Smooth muscle cell (in vitro differentiated cells): ENCODE results near the gene ABHD8. TPM values are rescaled to one million over a fixed set of nuclear protein-coding genes. Genes with fewer than 3 reads are reported as not detected.
A peak's percentile ranks its signal among the peaks of the same experiment; 100 is the strongest.

ENCODE experiments used
- DNase-seq: peaks from one replicate; lab custom pipeline; 2025; ENCODE audit not compliant: unreplicated experiment; lab: John Stamatoyannopoulos, UW
- H2AFZ ChIP-seq: fragments of 200-600 bp; sonication (generic); 2 replicates; pipeline ENCODE4 v1.6.0; 2016; ENCODE audit warnings: antibody characterized with exemption, low read depth, mild to moderate bottlenecking
- H3F3A ChIP-seq: fragments of 200-600 bp; sonication (generic); 2 replicates; pipeline ENCODE4 v1.6.0; 2017; ENCODE audit warnings: antibody characterized with exemption, low read depth
- H3K27ac ChIP-seq: fragments of 200-600 bp; sonication (generic); 2 replicates; pipeline ENCODE4 v1.5.1; 2016; ENCODE audit warnings: low read depth, mild to moderate bottlenecking
- H3K27me3 ChIP-seq: fragments of 200-600 bp; sonication (generic); 2 replicates; pipeline ENCODE4 v1.6.1; 2016; ENCODE audit warnings: low read depth, mild to moderate bottlenecking
- H3K36me3 ChIP-seq: fragments of 200-600 bp; sonication (generic); 2 replicates; pipeline ENCODE4 v1.5.1; 2016; ENCODE audit warnings: low read depth
- H3K4me1 ChIP-seq: fragments of 200-600 bp; sonication (generic); 2 replicates; pipeline ENCODE4 v1.5.1; 2016; ENCODE audit warnings: low read depth
- H3K4me2 ChIP-seq: fragments of 200-600 bp; sonication (generic); 2 replicates; pipeline ENCODE4 v1.6.0; 2016; ENCODE audit warnings: mild to moderate bottlenecking
- H3K4me3 ChIP-seq: fragments of 200-600 bp; sonication (generic); 2 replicates; pipeline ENCODE4 v1.5.1; 2016; ENCODE audit warnings: mild to moderate bottlenecking
- H3K79me2 ChIP-seq: fragments of 200-600 bp; sonication (generic); 2 replicates; pipeline ENCODE4 v1.6.0; 2016; ENCODE audit warnings: low read depth, mild to moderate bottlenecking
- H3K9ac ChIP-seq: fragments of 200-600 bp; sonication (generic); 2 replicates; pipeline ENCODE4 v1.6.0; 2016; ENCODE audit warnings: low read depth
- H3K9me3 ChIP-seq: fragments of 200-600 bp; sonication (generic); replicated peaks from 2 replicates; pipeline ENCODE4 v1.5.1; 2016; ENCODE audit warnings: low read depth
- H4K20me1 ChIP-seq: fragments of 200-600 bp; sonication (generic); 2 replicates; pipeline ENCODE4 v1.6.0; 2016; ENCODE audit warnings: low read depth
- WGBS: methylation state at CpG from one replicate; pipeline ENCODE4 v1.1.7; 2016; ENCODE audit warnings: low lambda C conversion rate; 5-methylcytosine and 5-hydroxymethylcytosine counted together
- polyA plus RNA-seq: library from polyadenylated mRNA; unstranded; fragments of >200 nt; fragmentation: Nextera tagmentation; extraction: Ambion mirVana; gene quantifications from 2 replicates; pipeline ENCODE4 v1.2.1, GENCODE V29; 2016
- total RNA-seq: library from RNA; depleted of rRNA; stranded (reverse); fragments of >200 nt; gene quantifications from 2 replicates; pipeline ENCODE4 v1.2.3, GENCODE V29; 2014
- TF ChIP-seq, protein P1 (sequence below): fragments of 200-600 bp; sonication (generic); IDR thresholded peaks from 2 replicates; pipeline ENCODE4 v1.5.1; 2017; ENCODE audit warnings: borderline replicate concordance, mild to moderate bottlenecking, antibody characterized with exemption; ENCODE audit not compliant: insufficient read depth, poor library complexity, severe bottlenecking

The ABHD8 gene
- total and polyA plus RNA-seq, 2 experiments from 2014 or later = 9.2 to 15.1 TPM

DNA sequence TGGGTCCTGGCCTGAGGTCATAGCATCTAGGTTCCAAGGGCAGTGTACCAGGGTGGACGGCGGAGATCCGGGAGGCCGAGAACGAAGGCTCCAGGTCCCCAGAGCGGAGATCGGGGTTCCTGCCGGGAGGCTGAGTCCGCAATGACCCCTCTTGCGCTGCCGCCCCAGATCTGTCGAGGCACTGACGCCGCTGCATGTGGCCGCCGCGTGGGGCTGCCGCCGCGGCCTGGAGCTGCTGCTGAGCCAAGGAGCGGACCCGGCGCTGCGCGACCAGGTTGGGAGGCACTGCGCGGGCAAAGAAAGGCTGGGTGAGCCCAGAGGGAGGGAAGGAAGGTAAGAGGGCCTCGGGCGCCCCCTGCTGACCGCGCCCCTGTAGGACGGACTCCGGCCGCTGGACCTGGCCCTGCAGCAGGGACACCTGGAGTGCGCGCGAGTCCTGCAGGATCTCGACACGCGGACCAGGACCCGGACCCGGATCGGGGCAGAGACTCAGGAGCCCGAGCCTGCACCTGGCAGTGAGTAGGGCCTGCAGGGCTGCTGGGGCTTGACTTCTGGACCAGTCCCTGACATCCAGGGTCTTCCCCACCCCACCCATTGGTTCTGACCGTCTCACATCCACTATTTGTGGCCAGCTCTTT lies 20.6 kb downstream of the ABHD8 start:
- H3K27me3 ChIP-seq = no peaks in the 10 kb centered on the region
- no peaks in the 10 kb centered on the region for H3F3A ChIP-seq
- H3K79me2 ChIP-seq = no peaks in the 10 kb centered on the region
- no peak overlapping the region for H3K9ac ChIP-seq
- no peak overlapping the region for H3K27ac ChIP-seq
- H2AFZ ChIP-seq = peak overlapping the region; percentile 61
- peak overlapping the region; percentile 40 for H3K4me3 ChIP-seq
- H3K4me1 ChIP-seq = no peaks in the 10 kb centered on the region
- WGBS = 9% methylated on average over 41 of the region's 45 CpGs
- H3K36me3 ChIP-seq = no peaks in the 10 kb centered on the region
- no peaks in the 10 kb centered on the region for H4K20me1 ChIP-seq
- TF ChIP-seq, protein P1, sequence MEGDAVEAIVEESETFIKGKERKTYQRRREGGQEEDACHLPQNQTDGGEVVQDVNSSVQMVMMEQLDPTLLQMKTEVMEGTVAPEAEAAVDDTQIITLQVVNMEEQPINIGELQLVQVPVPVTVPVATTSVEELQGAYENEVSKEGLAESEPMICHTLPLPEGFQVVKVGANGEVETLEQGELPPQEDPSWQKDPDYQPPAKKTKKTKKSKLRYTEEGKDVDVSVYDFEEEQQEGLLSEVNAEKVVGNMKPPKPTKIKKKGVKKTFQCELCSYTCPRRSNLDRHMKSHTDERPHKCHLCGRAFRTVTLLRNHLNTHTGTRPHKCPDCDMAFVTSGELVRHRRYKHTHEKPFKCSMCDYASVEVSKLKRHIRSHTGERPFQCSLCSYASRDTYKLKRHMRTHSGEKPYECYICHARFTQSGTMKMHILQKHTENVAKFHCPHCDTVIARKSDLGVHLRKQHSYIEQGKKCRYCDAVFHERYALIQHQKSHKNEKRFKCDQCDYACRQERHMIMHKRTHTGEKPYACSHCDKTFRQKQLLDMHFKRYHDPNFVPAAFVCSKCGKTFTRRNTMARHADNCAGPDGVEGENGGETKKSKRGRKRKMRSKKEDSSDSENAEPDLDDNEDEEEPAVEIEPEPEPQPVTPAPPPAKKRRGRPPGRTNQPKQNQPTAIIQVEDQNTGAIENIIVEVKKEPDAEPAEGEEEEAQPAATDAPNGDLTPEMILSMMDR = peak; percentile 96
- peak; percentile 64 for DNase-seq
- H3K4me2 ChIP-seq = peak overlapping the region; percentile 88
- no peaks in the 10 kb centered on the region for H3K9me3 ChIP-seq

DNA sequence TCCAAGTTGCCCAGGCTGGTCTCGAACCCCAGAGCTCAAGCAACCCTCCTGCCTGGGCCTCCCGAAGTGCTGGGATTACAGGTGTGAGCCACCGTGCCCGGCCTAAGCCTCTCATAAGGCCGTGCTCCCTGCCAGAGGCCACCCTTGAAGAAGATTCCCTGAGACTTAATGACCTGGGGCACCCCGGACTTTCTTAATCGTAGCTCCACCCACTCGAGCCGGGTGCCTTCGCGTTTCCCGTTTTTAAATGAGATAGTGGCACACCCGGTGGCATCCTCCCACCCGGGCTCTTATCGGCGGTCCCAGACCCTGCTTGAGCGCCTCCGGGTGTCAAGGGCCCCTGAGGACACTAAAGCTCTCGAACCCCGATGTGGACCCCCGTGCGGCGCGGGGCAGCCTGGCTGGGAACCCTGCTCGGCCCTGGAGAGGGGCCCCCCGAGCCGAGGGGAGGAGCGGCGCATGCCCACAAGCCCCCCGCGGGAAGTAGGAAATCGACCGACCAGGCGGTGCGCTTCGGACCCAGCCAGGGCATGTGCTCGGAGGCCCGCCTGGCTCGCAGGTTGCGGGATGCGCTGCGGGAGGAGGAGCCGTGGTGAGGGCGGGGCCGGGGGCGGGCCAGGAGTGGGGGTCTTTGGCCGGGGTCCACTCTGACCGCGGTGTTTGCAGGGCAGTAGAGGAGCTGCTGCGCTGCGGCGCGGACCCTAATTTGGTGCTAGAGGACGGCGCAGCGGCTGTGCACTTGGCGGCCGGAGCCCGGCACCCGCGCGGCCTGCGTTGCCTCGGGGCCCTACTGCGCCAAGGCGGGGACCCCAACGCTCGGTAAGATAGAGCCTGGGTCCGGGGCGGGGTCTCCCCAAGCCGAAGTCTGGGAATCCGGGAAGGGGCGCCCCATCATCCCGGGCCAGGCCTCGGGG lies 21.6 kb downstream of the ABHD8 start, which contains the start of gene ANKLE1:
Gene ANKLE1 (plus strand): TSS at position 511 of the 914 bp plus-strand sequence. CDS start 20 bp downstream, at position 531.
- no peaks in the 10 kb centered on the region for H3K9me3 ChIP-seq
- no peaks in the 10 kb centered on the region for H3K36me3 ChIP-seq
- no peaks in the 10 kb centered on the region for H3K4me1 ChIP-seq
- H3K27me3 ChIP-seq = no peaks in the 10 kb centered on the region
- no peaks in the 10 kb centered on the region for H4K20me1 ChIP-seq
- H3K4me3 ChIP-seq = peak within 1 kb of the TSS; percentile 40
- 16% methylated on average over 63 of the region's 75 CpGs for WGBS
- H3K79me2 ChIP-seq = no peaks in the 10 kb centered on the region
- no peak within 1 kb of the TSS for H3K9ac ChIP-seq
- peak within 1 kb of the TSS; percentile 88 for H3K4me2 ChIP-seq
- H3K27ac ChIP-seq = no peak within 1 kb of the TSS
- H2AFZ ChIP-seq = peak within 1 kb of the TSS; percentile 61
- TF ChIP-seq, protein P1 = no peak
- peak; percentile 11 for DNase-seq
- H3F3A ChIP-seq = no peaks in the 10 kb centered on the region

DNA sequence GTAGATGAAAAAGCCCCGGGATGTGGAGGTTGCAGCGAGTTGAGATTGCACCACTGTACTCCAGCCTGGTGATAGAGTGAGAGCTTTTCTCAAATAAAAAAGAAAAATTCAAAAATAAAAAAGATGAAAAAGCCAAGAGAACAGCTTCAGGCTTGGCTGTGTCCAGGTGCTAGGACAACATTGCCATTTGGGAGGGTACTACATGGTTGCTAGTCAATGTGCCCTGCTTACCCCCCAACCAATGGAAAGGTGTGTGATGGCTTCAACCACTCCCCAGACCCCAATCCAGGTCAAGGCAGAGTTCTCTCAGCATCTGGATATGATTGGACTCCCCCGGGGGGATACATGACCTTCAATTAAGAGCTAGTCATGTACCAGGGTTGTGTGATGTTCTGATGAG lies 23.8 kb downstream of the ABHD8 start:
- 84% methylated on average over 3 of the region's 3 CpGs for WGBS
- no peaks in the 10 kb centered on the region for H4K20me1 ChIP-seq
- H3K9ac ChIP-seq = no peak overlapping the region
- no peaks in the 10 kb centered on the region for H3K9me3 ChIP-seq
- DNase-seq = no peak
- H3K4me1 ChIP-seq = no peaks in the 10 kb centered on the region
- no peak overlapping the region for H2AFZ ChIP-seq
- H3K4me2 ChIP-seq = no peak overlapping the region
- H3K27ac ChIP-seq = no peak overlapping the region
- H3K79me2 ChIP-seq = no peaks in the 10 kb centered on the region
- no peaks in the 10 kb centered on the region for H3K36me3 ChIP-seq
- H3K4me3 ChIP-seq = no peak overlapping the region
- H3K27me3 ChIP-seq = no peaks in the 10 kb centered on the region
- TF ChIP-seq, protein P1 = no peak
- no peaks in the 10 kb centered on the region for H3F3A ChIP-seq
